PC-3 (cell line): ENCODE results near the gene TLN1.

Source experiments
- CTCF ChIP-seq: fragments of 300-600 bp; sonication (generic); conservative IDR thresholded peaks from 2 replicates; pipeline ENCODE4 v1.5.1; 2017; ENCODE audit warnings: antibody characterized with exemption, low read depth, mild to moderate bottlenecking, low read length
- EZH2phosphoT487 ChIP-seq: fragments of 300-600 bp; sonication (generic); IDR thresholded peaks from 2 replicates; pipeline ENCODE4 v1.6.1; 2018; ENCODE audit warnings: mild to moderate bottlenecking, antibody characterized with exemption, low read length, borderline replicate concordance

GRCh38 chr9:35660966-35661415, 71.0 kb downstream of the TLN1 start:
- TF ChIP-seq CTCF (peak; percentile 40; the same call in 1 of the 2 replicates), EZH2phosphoT487 (no peak)
